Upper lobe of left lung (tissue), 4 donors: ENCODE data around the gene RBP5.

Experiments
- CTCF ChIP-seq, 6 experiments: fragments of 450-650 bp in 4 of 6; fragments of 200-600 bp in 2 of 6; sonication (generic) in 2 of 6; IDR thresholded peaks; one replicate each; pipeline ENCODE4 v1.5.1; 2016 to 2019; ENCODE audit warnings: antibody characterized with exemption in 6 of 6
- EP300 ChIP-seq, 4 donors: sonication (generic); formaldehyde crosslinking; IDR thresholded peaks; one replicate each; pipeline ENCODE4 v1.5.1; 2017; ENCODE audit warnings: antibody characterized with exemption in 4 of 4, control low read depth in 2 of 4
- POLR2A ChIP-seq, 4 donors: fragments of 450-650 bp; IDR thresholded peaks; one replicate each; pipeline ENCODE4 v1.5.1; 2016 to 2017; ENCODE audit warnings: antibody characterized with exemption in 4 of 4, mild to moderate bottlenecking in 2 of 4
- POLR2AphosphoS5 ChIP-seq, 2 donors: sonication (generic); formaldehyde crosslinking; IDR thresholded peaks; one replicate each; pipeline ENCODE4 v1.5.1; 2017; ENCODE audit warnings: antibody characterized with exemption in 2 of 2

- TF ChIP-seq CTCF (IDR thresholded peaks at IDR 0.05) (no peak), POLR2A (IDR thresholded peaks at IDR 0.05) (no peak), POLR2AphosphoS5 (IDR thresholded peaks at IDR 0.05) (no peak), EP300 (IDR thresholded peaks at IDR 0.05) (no peak)
Observed at GRCh38 chr12:7118881-7119280, 9.8 kb downstream of the RBP5 start.
